Measurements from ENCODE around the gene NAALADL2.
"Not testable (repeated sequence)": the region's sequence is repeated elsewhere in the genome, so short reads cannot be mapped to it uniquely, and the experiment has no call there.

Gene NAALADL2

DNA sequence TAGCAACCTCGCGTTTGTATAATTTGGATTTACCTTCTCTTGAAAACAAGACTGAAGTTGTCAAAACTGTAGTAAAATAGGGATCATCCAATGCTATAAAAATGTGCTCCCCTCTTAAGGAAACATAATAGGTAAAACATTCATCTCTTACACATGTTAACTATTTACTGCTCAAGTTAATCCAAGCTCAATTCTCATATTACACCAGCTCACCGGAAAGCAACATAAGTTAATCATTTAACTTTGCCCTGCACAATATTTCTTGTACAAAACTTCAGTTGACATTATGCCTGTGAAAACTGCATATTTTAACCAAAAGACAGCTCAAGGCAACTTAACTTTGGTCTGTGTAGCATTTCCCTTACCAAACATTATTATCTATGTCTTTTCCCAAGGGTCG is 634.2 kb downstream of the NAALADL2 start:
- DNase-seq (ENCODE audit: low read depth) = no peak

DNA sequence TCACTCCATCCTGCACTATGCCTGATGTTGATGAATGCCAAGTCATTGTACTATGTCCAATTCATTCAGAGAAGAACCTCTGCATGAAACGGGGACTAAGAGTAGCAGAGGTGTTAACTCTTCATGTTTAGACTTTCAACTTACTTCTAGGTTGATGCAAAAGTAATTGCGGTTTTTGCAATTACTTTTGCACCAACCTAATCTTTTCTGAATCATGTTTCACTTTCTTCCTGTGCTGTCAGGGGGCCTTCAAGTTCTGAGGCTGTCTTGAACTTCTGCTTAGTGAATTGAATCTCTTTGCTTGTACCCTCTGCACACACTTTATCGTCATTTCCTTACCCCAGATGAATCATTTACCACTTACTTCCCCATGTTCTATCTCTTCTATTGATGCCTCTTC is 636.2 kb downstream of the NAALADL2 start:
- no peak for DNase-seq (ENCODE audit: low read depth)

DNA sequence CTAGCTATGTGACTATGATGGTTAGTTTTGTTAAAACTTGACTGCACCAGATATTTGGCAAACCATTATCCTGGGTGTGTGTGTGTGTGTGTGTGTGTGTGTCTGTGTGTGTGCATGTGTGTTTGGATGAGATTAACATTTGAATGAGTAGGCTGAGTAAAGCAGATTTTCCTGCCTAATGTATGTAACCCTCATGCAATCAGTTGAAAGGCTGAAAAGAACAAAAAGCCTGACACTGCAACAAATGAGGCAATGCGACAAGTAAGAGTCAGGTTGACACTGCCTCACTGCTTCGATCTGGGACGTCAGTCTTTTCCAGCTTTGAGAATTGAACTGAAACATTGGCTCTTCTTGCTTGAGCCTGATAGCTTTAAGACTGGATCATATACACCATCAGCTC is 643.0 kb downstream of the NAALADL2 start:
- DNase-seq (ENCODE audit: low read depth) = no peak

DNA sequence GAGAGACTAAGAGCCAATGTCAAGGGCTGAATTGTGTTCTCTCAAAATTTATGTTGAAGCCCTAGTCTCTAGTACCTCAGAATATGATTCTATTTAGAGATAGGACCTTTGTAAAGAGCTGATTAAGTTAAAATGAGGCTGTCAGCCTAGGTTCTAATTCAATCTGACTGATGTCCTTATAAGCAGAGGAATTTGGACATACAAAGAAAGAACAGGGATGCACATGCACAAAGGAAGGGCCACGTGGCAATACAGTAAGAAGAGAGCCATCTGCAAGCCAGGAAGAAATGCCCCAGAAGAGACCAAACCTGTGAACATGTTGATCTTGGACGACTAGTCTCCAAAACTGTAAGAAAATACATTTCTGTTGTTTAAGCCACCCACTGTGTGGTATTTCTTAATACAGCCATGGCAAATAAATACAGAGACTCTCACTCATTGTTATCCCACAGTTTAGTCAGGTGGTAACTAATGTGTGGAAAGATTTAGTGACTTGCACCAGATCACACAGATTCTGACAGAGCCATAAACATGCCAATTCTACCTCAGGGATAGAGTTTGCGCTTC is 652.2 kb downstream of the NAALADL2 start:
- DNase-seq (ENCODE audit: low read depth) = no peak

DNA sequence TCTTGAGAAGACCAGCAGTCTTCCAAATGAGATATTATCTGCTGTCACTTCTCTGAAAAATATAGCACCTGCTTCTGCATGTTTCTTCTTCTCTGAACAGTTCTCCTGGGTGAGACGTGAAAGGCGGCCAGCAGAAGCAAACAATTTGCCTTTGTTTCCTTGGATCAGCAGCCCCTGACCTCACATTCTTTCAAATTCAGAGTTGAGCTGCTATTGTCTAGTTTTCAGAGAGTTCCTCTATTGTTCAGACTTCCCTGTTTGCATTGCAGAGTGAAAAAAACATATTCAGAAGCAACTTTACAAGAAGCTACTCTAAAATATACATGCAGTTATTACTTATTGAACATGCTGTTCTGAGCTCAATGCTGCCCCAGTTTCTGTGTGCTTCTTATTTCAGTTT is 653.6 kb downstream of the NAALADL2 start:
- no peak for DNase-seq (ENCODE audit: low read depth)

DNA sequence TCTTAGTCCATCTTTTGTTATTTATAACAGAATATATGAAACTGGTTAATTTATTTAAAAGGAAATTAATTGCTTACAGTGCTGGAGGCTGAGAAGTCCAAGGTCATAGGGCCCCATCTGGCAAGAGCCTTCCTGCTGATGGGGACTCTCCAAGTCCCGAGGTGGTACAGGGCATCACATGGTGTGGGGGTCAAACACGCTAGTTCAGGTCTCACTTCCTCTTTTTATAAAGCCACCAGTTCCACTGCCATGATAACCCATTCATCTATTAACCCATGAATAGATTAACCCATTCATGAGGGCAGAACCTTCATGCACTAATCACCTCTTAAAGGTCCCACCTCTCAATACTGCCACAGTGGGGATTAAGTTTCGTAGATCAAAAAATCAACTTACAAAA is 659.3 kb downstream of the NAALADL2 start:
- no peak for DNase-seq (ENCODE audit: low read depth)

DNA sequence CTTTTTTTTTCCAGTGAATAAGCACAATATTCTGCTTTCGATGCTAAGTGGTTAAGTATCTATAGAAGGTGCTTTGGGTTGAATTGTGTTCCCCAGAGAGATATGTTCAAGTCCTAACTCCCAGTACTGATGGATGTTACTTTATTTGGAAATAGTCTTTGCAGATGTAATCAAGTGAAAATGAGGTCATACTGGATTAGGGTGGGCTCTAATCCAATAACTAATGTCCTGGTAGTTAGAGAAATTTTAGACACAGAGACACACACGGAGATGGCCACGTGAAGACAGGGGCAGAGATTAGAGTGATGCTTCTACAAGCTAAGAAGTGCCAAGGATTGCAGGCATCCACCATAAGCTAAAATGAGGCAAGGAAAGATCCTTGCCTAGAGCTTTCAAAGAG is 662.3 kb downstream of the NAALADL2 start:
- no peak for DNase-seq (ENCODE audit: low read depth)

DNA sequence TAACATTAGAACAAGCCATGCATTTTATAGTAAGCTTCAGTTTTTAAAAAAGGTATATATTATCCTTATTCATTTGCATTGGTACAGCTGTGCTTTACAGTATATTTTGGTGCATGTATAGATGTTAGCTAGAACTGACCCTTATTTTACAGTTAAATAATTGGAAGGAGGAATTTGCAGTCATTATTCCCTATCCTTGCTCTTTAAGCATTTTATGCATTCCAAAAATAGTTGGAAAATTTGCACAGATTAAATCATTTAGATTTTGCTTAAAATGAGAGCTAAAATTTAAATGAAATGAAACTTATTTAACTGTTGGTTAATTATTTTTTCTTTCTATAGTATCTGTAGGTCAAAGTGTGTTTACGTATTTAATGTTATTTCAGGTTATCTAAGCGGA is 667.1 kb downstream of the NAALADL2 start:
- no peak for DNase-seq (ENCODE audit: low read depth)

DNA sequence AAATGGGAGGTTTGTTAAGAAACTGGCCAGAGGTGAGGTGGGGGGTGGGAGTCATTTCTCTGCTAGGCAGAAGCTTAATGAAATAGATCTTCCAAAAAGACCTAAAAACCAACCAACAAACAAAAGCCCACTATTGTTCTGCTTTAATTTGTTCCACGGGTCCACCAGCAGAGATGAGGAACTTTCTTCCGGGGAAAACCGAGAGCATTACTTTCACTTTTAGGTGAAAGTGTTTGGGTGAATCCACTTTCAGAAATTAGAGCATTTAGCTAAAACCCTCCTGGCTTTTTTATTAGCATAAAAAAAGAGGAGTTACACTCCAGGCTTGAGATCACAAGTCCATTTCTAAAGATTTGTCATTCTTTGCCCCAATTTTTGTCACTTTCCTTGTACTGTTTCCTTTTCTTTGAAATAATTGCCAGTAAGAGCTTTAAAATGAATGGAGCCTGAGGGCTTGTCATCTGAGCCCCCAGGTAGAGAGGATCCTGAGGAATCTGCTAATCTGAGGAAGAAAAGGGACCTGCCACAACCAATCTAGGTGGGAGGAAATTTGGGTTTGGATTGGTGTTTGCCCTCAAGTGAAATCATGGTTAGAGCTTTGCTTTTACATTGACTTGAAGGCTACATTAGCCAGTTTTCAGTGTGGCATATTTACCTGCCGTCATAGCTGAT is 667.6 kb downstream of the NAALADL2 start:
- DNase-seq (ENCODE audit: low read depth) = no peak

DNA sequence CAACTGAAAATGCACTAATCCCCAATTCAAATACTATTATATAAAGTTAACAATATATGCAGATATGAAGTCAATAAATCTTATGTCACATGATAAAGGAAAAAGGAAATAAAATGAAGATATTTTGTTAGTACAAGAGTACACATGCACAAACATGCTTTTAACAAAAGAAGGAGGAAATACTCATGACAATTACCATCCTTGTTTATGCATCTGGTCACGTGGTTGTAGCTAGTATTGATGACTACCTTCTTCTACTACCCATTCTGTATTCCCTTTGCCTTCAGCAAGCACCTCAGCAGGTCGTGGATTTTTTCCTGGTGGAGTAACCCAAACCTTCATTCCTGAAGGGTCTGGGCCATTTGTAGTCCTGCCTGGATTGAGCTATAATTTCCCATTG is 669.6 kb downstream of the NAALADL2 start:
- DNase-seq (ENCODE audit: low read depth) = not testable (repeated sequence)

DNA sequence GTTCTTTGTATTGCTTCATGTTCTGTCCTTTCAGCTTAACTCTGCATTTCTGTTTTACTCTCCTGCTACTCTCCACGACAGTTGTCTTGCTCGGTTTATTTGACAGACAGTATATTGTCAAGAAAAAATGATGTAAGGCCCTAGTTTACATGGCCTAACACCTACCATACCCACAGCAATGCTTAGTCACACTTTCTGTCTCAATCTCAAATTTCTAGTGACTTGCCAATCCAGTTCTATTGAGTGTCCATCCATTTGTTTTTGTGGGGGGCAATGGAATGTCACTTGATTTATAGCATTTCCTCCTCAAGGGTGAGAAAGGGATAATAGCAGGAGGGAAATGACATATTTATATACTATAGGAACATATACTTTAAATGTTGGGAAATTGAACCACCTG is 676.2 kb downstream of the NAALADL2 start:
- DNase-seq (ENCODE audit: low read depth) = no peak

DNA sequence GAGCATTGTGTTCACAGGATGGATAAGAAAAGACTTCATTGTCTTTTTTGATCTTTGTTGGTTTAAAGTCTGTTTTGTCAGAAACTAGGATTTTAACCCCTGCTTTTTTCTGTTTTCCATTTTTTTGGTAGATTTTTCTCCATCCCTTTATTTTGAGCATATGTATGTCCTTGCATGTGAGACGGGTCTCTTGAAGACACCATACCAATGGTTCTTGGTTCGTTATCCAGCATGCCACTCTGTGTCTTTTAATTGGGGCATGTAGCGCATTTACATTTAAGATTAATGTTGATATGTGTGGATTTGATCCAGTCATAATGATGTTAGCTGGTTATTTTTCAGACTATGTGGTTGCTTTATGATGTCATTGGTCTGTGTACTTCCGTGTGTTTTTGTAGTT is 687.0 kb downstream of the NAALADL2 start:
- no peak for DNase-seq (ENCODE audit: low read depth)

DNA sequence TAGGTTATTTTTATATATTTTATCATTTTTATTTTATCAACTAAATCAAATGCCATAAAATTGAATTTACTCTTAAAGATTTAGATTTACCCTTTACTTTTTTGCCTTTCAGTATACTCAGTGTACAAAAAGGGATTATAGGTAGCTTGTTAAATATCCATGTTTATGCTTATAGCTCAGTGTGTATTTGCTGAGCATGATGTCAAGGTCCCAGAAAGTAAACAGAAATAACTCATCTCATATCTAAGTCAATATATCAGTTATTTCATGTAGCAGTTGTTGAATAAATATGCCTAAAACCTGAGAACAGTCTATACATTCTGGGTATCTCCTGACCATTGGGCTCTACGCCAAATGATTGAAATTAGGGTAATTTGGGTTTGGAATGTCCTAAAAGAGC is 693.8 kb downstream of the NAALADL2 start:
- DNase-seq (ENCODE audit: low read depth) = no peak

DNA sequence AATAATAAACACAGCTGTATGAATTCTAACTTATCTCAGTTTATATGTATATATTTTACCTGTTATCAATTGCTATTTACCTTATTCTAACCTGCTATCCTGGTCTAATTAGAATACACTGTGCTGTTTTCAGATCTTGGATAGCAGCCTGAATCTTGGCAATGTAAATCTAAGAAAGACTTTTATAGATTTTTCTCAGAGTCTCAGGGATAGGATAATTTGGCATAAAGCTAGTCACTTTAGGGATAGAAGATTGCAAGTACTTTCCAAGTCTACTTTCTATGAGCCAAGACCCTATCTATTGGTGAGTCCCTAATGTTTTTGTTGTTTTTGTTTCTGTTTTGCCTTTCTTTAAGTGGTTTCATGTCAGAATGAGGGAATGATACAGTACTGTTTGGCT is 695.7 kb downstream of the NAALADL2 start:
- DNase-seq (ENCODE audit: low read depth) = no peak

DNA sequence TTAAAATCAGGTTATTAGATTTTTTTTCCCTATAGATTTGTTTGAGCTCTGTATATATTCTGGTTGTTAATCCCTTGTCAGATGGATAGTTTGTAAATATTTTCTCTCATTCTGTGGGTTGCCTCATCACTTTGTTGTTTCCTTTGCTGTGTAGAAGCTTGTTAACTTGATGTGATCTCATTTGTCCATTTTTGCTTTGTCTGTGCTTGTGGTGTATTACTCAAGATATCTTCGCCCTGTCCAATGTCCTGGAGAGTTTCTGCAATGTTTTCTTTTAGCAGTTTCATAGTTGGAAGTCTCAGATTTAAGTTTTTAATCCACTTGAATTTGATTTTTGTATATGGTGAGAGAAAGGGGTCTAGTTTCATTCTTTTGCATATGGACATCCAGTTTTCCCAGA is 699.1 kb downstream of the NAALADL2 start:
- DNase-seq (ENCODE audit: low read depth) = peak; percentile 9

DNA sequence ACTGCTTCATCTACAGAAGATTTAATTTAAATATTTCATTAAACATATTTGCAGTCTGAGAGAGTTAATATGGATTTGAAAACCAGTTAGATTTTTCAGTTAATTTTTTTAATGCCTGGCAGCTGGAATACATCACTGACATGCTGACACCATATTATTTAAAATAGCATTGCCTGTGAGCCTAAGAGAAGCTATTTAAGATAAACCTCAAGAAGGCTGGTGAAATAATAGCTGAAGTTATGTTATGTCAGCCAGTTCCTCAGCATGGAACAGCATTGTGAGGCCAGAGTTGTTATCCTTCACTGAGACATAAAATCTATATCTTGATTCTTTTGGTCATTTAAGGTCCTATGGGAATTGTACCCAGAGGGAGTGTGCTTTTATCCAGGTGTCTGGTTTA is 705.2 kb downstream of the NAALADL2 start:
- no peak for DNase-seq (ENCODE audit: low read depth)

DNA sequence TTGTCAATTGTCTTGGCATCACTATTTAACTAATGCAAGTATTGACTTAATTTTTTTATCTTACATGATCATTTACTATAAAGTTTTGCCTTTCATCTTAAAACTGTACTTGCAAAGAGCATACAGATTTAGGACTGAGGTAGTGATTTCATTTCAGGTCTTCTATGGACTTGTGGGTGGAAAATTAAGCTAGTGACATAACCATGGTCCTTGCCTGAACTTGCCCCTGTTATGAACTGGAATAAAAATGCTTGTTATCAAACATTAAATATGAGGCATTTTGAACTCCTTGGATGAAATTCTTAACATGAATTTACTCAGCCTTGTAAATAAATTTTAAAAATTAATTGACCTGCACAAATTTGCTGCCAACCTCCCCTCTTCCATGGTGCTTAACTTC is 712.0 kb downstream of the NAALADL2 start:
- DNase-seq (ENCODE audit: low read depth) = no peak

DNA sequence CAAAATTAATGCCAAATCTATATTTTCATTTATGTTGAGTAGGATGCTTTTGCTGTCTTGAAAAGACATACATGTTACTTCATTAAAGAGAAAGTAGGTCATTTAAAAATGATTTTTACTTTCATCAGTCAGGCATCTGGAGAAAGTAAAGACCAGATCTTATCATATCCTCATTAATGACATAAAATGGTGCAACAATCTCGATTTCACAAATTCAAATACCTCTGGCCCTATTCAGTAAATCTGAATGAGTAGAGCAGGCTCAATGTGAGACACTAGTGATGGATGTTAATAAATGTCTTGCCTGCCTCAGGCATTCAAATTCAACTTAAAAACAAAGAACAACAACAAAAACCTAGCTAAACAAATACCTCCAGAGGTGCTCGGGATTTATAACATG is 714.1 kb downstream of the NAALADL2 start:
- peak; percentile 67 for DNase-seq (ENCODE audit: low read depth)

DNA sequence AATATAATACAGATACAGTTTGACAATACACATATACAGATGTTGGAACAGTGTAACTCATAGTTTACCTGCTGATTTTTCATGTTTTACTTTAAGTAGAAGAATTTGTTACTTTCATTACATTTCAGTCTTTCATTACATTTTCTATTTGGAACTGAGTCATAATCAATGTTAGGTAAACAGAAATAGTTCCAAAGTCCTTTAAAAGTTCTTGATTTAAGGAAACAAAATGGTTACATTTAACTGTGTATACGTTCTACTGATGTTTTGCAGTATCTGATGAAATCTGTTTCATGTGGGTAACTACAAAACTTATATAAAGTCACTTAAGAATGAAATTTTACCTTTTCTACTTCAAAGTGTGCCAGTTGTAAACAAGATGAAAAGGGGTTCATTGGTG is 721.2 kb downstream of the NAALADL2 start:
- DNase-seq (ENCODE audit: low read depth) = no peak

DNA sequence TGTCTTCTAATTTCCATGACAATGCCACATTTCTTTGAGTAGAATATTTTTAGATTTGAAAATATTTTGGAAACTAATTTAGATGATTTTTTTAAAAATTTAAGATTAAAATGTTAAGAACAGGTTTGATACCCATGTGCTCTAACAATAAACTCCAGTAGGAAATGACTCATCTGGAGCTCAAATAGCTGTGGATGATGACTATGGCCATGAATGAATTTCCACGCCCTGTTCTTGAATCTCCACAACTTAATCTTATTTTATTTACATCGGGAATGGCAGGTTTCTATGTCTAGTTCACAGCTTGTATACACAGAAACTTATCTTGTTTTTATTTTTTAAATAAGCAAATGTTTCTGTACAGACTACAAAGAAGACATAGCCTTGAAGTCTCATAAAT is 726.8 kb downstream of the NAALADL2 start:
- peak; percentile 70 for DNase-seq (ENCODE audit: low read depth)

DNA sequence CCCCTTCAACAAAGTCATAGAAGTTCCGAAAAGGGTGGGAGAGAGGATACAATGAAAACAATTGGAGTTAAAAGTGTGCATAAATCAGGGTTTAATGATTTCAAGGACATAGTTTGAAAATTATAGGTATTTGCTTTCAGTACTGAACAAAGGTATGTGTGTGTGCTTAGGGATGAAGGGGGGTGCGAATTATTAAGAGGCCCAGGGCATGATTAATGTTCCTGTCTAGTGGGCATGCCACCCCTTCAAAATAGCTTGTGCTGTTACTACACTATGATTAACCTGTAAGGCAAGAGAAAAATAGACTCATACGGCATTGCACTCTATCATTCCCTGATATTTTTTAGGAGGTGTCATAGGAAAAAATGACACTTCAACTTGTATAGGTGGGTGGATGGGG is 731.6 kb downstream of the NAALADL2 start:
- DNase-seq (ENCODE audit: low read depth) = no peak

DNA sequence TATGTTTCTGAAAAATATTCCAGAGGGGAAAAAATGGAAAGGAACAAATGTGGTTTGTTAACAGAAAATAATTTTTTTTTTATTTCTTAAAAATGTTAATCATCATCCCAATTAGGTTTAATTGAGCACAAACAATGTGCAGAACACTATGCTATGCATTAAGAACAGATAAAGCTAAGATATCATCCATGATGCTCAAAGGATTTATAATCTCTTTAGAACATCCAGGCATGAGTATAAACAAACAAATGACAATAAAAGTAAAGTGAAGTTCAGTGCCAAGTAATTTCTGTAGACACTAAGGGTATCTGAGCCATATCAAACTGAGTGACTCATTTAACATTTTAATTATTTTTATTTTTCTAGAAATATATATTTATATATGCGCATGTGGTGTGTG is 732.2 kb downstream of the NAALADL2 start:
- DNase-seq (ENCODE audit: low read depth) = no peak

DNA sequence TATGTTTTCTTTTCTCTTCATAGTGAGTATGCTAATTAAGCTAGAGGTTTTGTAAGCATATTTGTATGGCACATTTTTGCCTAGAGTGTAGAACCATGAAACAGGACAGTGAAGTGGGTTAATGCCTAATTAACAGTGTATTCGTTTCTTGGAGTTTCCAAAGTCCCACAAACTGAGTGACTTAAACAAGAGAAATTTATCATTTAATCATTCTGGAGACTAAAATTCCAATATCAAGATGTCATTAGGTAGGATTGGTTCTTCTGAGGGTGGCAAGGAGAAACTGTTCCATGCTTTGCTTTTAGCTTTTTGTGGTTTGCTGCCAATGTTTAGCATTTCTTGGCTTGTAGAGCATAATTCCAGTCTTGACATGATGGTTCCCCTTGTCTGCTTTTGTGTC is 734.2 kb downstream of the NAALADL2 start:
- no peak for DNase-seq (ENCODE audit: low read depth)

DNA sequence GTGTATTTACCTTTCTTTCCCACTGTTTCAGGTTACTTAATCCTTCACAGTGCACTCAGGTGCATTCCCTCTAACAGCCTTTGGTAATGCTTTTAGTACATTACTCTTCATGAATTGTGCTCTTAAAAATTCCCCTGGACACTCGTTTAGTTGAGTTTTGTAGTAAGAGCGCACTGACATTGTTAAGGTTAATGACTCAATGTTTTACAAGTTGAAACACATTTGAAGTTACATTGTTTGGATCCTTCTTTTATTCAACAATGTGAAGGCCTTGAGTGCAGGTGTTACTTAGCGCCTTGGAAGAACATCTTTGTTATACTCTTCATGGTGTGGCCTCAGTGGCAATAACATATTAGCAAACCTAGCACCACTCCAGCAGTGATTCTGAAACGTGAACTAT is 739.6 kb downstream of the NAALADL2 start:
- no peak for DNase-seq (ENCODE audit: low read depth)
